ENCODE measurements around the gene HOXB3.
"Not testable (repeated sequence)": the region's sequence is repeated elsewhere in the genome, so short reads cannot be mapped to it uniquely, and the experiment has no call there.

HOXB3 gene

GRCh38 chr17:48542114-48542656, 47.9 kb downstream of the HOXB3 start:
- no peak for DNase-seq

- DNase-seq: no peak
Observed at GRCh38 chr17:48541577-48542113, 48.4 kb downstream of the HOXB3 start.

GRCh38 chr17:48541036-48541576, 48.9 kb downstream of the HOXB3 start:
- DNase-seq: no peak

- DNase-seq: no peak
Observed at GRCh38 chr17:48540213-48540612, 49.8 kb downstream of the HOXB3 start.

GRCh38 chr17:48539177-48539576, 50.9 kb downstream of the HOXB3 start:
- no peak for DNase-seq

GRCh38 chr17:48537316-48537715, 52.7 kb downstream of the HOXB3 start:
- DNase-seq: no peak

GRCh38 chr17:48535793-48536559, 54.1 kb downstream of the HOXB3 start:
- DNase-seq: not testable (repeated sequence)

GRCh38 chr17:48532261-48532660, 57.8 kb downstream of the HOXB3 start:
- no peak for DNase-seq

GRCh38 chr17:48530887-48531272, 59.2 kb downstream of the HOXB3 start, which contains the start of gene HOXB1:
HOXB1 (minus strand) TSS chr17:48531011; CDS start chr17:48530904, 107 bp downstream.
- no peak for DNase-seq

GRCh38 chr17:48530208-48530886, 59.7 kb downstream of the HOXB3 start:
- no peak for DNase-seq

- no peak for DNase-seq
Observed at GRCh38 chr17:48529683-48530009, 60.4 kb downstream of the HOXB3 start.

GRCh38 chr17:48528936-48529682, 60.9 kb downstream of the HOXB3 start:
- no peak for DNase-seq

- DNase-seq: no peak
Observed at GRCh38 chr17:48528153-48528935, 61.7 kb downstream of the HOXB3 start.

- no peak for DNase-seq
Observed at GRCh38 chr17:48527547-48527932, 62.5 kb downstream of the HOXB3 start.

- no peak for DNase-seq
Observed at GRCh38 chr17:48526608-48527546, 63.2 kb downstream of the HOXB3 start.

- no peak for DNase-seq
Observed at GRCh38 chr17:48523010-48523409, 67.0 kb downstream of the HOXB3 start.

- no peak for DNase-seq
Observed at GRCh38 chr17:48522031-48522653, 67.9 kb downstream of the HOXB3 start.

GRCh38 chr17:48520631-48521079, 69.4 kb downstream of the HOXB3 start:
- DNase-seq: no peak

- DNase-seq: no peak
Observed at GRCh38 chr17:48519427-48519826, 70.6 kb downstream of the HOXB3 start.

GRCh38 chr17:48517478-48517877, 72.6 kb downstream of the HOXB3 start:
- DNase-seq: no peak
